Right hindlimb (tissue), 1 donor: ENCODE results near the gene TMPRSS6.

ENCODE experiments used
- DNase-seq: peaks from one replicate; pipeline ENCODE4 v3.0.0-alpha.2; 2018

TMPRSS6 gene

DNA sequence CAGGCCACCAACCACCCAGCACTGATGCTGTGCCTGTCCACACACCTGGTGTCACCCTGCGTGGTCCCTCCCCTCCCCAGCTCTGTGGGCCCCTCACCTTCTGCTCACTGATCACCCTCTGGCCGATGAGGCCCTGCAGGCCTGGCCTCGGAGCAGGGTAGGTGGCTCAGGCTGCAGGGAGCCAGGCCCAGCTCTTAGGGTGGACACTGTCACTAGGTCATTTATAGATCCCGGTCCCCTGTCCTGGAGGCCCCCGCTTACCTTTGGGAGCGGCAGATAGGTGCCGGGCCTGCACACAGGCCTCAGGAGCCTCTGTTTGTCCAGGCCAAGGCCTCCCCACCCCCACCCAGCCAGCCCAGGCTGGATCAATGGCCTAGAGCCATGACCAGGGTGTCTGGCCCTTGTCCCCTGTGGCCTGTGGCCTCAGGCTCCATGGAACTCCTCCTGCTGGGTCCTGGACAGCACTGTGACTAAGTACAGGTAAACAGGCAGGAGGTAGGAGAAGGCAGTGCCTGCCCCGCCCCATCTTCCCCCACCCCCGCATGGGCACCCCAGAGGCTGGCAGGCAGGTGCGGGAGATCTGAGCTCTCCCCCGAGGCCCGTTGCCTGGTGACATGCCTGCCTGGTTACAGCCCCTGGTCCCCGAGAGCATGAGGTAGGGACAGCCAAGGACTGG, at the start of gene TMPRSS6:
Gene TMPRSS6, minus strand, starts transcription at position 472 of the 676 bp plus-strand sequence. CDS start 6,296 bp downstream, outside the sequence.
- DNase-seq: no peak

DNA sequence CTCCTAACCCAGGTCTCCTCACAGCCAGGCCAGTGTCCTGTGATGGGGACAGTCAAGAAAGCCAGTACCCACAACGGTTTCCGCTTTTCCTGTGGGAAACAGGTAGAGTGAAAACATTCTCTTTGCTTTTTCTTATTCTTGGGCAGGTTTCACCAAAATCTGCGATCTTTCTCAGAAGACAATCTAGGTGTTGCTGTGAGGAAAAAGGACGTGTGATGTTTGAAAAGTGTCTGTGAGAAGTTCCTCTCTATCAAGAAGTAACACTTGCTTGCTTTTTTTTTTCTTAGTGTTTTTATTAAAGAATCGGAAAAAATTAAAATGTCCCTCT, 49.4 kb upstream of the TMPRSS6 start:
- DNase-seq: no peak

DNA sequence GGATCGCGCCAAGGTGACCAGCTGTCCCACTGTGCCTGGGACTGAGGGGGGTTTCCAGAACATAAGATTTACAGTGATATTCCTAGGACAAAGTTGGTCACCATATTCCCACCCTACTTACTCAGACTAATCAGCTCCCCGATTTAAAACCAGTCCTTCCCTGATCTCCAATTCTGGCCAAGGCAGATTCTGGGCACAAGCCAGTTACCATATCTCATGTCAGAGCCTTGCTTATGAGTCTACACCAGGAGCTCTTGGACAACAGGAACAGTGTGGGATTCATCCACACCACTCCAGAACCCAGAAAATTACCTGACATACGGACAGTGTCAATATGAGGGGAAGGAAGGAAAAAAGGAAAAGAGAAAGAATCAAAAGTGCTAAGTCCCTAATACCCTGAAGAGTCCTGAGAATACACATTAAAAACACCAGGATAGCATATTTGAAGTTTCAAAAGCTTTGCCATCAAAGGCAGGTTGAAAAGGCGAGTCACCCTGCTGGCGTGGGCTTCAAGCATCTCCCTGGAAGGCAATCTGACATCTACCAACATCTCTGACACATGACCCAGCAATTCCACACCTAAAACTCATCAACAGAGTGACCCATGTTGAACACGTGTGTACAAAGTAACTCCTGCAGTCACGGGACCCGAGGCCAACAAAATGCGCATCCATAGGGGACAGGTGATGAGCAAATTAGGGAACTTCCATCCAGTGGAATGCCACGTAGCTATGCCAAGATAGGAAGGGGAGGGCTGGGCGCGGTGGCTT, 48.2 kb upstream of the TMPRSS6 start:
- DNase-seq: no peak

DNA sequence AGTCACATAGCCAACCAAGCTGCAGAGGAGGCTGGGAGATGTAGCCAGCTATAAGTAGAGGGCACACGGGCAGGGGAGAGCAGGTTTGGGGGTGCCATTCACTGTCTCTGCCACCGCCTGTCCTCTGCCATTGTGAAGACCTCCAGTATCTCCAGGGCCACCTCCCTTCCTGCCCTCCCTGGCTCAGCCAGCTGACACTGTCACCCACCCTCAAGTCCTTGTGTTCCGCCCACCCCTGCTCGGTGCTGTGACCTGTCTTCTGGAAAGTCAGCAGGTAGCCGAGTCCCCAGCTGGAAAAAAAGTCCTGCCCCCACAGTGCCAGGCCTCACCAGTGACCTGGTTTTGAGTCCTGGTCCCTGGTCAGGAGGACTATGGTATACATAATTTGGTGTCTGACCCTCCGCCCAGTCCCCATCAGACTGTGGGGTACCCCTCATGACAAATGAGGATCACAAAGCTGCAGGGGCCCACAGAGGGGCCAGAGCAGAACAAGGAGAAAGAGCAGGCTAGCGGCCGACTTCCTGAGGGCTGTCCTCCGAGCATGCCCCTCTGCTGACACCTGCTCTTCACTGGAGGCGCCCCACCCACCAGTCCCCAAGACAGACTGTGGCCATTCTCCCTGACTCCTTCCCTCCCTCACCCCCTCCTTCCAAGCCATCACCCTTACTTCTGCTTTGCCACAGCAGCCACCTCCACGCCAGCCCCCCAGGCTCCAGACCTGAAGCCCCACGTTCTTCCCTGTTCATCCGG, 47.3 kb upstream of the TMPRSS6 start:
- no peak for DNase-seq

DNA sequence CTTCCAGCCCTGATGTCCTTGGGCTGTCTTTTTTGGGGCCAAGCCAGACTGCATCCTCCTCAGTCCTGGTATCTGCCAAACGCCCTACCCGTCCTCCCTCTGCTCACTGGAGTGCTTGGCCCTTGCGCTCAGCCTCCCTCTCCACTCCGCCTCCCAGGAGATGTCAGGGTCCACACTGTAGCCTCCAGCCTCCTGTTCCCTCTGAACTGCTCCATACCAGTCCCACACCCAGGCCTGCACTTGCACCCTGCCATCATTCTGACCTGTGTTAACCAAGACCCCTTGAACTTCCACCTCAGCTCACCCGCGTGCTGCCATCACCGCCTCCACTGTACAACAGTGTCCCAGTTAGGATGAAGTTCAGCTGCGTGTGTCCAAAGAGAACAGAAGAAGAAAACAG, 46.5 kb upstream of the TMPRSS6 start:
- DNase-seq: no peak

DNA sequence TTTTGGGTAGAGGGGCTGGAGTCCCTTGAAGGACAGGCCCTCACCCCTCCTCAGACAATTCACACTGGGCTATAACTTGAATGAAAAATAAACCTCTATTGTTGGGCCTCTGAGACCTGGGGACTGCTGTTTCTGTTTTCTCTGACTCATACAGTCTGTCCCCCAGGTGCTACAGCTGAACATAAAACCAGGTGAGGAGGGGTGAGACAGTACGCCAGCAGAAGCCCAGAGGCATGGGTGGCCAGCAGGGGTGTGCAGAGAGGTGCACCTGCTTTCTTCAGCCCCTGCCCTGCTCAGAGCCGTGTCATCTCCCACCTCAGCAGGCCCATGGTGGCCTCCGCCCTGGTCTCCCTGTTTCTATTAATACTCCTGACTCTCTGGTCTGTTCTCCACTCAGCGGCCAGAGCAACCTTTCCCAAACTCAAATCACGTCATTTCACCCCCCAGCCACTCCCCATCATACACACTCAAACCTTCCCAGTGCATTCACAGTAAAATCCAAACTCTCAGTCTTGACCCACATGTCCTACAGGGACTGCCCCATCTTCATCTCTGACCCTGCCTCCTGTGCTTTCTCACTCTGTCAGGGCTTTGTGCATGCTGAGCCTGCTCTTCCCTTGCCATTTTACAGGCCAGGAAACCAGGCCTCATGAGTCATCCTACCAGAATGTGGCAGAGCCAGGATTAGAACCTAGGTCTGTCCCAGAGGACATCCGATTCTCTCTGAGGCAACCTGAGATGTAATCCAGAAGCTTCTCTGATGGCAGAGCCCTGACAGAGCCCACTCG, 45.6 kb upstream of the TMPRSS6 start:
- no peak for DNase-seq

DNA sequence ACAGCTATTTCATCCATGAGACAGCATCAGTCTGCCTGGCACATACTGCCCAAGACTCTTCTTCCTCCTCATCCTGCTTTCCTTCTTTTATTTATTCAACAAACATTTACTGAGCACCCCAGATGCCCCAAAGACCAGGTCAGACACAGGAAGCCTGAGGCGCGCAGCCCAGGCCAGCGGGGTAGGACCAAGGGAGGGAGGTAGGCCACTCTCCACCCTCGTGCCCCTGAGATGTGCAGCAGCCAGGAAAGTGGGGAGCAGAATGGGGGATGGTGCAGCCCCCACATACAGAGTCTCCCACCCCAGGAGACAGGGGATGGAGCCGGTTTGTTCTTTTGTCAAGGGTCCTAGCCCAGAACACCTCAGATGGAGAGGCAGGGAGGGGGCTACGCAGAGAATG, 44.4 kb upstream of the TMPRSS6 start:
- DNase-seq: no peak

DNA sequence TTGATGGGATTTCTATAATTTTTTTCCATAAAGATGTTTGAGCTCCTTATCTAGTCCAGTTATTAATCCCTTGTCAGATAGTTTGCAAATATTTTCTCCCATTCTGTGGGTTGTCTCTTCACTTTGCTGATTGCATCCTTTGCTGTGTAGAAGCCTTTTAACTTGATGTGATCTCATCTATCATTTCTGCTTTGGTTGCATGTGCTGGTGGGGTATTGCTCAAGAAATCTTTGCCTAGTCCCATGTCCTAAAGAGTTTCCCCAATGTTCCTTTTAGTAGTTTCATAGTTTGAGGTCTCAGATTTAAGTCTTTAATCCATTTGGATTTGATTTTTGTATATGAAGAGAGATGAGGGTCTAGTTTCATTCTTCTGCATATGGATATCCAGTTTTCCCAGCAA, 41.9 kb upstream of the TMPRSS6 start:
- DNase-seq: no peak

DNA sequence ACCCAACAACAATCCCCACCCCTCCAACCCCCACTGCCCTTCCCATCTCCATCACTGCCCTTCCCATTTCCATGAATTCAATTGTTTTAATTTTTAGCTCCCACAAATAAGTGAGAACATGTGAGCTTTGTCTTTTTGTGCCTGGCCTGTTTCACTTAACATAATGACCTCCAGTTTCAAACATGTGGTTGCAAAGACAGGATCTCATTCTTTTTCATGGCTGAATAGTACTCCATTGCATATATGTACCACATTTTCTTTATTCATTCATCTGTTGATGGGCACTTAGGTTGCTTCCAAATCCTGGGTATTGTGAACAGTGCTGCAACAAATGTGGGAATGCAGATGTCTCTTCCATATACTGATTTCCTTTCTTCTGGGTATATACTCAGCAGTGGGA, 41.2 kb upstream of the TMPRSS6 start:
- DNase-seq: no peak

DNA sequence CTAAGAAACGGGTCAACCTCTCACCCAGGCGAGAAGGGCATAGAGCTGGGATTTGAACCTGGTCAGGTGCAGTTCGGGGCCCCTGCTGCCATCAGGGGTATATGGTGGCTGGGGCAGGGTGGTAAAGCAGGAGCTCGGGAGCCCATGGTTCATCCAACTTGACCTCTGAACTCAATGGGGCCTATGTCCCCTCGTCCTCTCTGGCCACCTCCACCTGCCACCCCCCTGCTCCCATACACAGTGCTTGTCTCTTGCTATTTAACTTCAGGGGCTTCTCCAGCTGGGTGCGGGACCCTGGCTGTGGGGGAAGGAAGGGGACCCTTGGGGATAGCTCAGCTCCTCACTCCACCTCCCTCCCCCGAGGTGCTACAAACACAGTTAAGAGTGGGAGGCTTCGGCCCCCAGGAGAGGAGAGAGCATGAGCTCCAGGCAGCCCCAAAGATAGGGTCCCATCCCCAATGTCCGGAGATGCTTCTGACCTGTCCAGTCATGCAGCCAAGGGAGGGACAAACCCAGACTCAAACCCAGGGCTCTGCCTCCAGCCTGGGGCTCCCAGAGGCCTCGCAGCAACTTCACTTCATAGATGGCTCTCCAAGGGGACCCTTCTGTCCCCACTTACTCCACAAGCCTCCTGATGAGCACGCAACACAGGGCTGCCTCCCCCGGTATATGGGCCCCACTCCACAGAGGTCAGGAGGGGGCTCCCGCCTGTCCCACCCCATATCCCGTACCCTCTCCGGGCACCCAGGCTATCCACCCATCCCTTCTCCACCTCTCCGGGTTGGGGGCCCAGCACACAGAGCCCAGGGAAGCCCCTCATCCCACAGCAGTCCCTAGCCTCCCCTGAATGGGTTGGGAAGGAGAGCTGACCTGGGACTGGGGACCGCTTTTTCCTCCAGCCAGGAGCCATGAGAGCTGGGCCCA, 39.5 kb upstream of the TMPRSS6 start:
- no peak for DNase-seq

DNA sequence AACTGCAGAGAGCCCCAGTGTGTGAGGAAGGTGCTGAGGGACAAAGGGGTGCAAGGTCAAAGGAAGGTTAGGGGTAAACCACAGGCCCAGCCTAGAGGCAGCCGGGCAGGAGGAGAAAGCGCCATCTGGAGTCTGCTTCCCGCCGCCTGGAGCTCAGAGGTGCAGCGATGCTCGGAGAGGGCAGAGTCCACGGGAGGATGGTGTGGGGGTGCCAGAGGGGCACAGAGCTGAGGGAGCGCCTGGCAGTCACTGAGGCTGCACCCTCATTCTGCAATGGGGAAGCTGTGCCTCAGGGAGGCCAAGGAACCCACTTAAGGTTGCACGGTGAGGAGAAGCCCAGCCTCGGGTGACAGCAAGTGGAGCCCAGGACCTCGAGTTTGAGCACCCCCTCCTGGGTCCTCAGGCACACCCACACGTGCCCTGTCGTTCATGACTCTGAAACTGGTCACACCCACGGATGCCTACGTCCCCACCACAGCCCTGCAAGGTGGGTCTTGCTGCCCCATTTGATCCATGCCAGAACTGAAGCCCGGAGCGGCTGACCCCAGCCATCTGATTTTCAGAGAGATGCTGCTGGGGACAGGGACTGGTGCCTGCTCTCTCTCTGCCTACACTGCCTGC, 38.6 kb upstream of the TMPRSS6 start:
- DNase-seq: no peak

DNA sequence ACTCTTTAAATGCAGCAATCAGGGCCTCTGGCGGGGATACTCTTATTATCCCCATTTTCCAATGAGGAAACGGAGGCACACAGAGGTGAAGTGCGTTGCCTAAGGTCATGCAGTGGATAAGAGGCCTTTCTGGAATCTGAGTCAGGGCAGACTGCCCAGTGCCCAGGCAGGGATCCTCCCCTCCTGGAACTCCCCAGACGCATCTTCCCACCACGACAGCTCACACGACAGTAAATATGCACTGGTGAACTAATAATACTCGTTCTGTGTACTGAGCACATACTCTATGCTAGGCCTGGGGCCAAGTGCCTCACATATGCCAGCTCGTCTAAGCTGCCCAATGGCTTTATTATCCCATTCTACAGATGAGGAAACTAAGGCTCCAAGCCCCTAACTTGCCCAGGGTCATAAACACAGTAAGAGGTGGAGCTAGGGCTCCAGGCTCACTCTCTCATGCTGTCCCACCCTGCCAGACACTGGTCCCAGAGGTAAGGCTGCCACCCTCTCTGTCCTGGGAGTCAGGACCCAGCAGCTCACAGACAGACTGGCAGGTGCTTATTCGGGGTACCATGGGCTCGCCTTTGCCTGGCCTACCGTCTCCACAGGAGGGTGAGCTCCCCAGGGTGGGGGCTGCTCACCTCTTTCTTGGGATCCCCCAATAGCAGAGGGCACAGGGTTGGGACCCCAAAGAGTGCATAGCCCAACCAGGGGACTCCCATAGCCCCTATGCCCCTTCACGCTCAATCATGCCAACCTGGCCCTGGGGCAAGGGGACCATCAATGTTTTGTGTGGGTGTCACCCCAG, 37.9 kb upstream of the TMPRSS6 start:
- DNase-seq: no peak

DNA sequence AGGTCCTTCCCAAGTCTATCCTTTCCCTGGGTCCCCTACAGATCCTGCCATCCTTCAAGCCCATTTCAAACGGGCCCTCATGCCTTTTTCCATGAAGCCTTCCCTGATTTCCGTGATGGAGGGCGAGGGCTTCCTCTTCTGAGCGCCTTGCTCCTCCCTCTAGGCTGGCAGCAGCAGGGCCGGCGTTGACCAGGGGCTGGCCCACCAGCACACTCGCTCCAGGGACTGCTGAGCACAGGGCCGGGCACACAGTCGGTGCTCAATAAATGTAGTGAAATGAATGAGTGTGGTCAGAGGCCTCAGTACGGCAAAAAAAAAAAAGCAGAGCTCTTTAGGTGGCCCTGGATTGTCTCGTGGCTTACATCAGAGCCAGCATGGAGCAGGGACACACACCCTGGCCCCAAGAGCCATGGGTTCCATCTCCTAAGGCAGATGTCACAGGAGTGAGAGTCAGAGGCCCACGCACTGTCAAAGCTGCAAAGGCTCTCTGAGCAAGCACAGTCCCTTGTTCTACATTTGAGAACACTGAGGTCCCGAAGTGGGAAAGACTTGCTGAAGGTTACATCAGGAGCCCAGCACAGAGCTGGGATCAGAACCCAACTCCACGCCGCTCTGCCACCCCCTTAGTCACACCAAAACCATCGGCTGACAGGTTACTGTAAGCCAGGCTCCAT, 37.1 kb upstream of the TMPRSS6 start:
- DNase-seq: no peak

DNA sequence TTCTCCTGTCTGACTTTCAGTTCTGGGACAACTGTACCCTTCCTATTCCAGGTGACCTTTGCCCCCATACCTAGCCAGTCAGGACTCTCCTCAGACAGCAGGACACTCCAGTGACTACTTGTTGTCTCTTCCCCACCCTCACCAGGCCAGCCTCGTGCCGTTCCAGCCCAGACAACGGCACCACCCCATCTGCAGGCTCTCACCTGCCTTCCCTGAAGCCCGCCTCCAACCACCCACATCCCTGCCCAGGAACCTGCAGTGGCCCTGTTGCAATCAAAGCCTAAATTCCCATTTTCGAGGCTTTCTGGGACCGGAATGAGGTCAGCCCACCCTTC, 36.5 kb upstream of the TMPRSS6 start:
- no peak for DNase-seq

DNA sequence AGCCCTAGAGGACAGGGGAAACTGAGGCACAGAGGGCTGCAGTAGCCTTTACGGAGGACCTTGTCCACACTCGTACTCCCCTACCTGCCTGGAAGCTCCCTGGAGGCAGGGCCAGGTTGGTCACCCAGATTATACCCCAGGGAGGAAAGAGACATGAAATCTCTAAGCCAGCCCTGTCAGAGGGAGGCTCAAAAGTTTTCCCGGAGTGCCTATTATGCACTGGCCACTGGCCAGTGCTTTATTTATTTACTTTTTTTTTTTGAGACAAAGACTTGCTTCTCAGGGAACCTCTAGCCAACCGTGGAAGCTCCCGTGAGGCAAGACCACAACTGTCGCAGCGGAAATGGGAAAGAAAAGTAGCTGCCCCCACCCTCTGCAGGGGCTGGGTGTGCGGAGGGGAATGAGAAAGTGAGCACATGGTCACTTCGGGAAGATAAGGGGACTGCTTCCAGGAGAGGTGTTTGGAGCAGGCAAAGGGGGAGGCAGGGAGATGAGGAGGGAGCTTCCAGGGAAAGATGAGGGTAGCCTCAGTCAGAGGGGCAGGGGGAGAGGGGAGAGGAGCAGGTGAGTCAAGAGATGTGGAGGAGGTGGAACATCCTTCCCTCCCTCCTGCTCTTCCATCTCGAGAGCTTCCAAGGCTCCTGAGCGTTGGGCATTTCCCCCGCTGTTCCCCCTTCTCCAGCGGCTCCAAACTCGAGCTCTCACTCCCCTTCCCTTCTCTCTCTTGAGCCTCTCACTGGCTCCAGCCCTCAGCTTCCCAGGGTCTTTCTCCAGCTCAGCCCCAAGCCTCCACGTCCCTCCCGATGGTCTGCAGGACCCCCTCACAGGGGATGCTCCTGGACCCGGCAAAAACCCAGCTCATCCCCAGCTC, 35.9 kb upstream of the TMPRSS6 start:
- no peak for DNase-seq

DNA sequence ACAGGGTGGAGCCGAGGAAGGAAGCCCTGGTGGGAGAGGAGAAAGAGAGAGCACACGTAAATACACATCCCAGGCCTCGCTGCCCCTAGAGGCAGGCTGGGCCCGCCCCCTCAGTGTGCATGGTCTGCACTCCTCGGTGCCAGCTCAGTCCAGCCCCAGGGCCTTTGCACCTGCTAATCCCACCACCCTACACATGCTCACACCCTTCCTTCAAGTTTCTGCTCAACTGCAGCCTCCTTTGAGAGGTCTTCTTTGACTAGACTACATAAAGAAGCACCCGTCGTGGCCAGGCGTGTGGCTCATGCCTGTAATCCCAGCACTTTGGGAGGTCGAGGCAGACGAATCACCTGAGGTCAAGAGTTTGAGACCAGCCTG, 34.7 kb upstream of the TMPRSS6 start:
- DNase-seq: no peak

DNA sequence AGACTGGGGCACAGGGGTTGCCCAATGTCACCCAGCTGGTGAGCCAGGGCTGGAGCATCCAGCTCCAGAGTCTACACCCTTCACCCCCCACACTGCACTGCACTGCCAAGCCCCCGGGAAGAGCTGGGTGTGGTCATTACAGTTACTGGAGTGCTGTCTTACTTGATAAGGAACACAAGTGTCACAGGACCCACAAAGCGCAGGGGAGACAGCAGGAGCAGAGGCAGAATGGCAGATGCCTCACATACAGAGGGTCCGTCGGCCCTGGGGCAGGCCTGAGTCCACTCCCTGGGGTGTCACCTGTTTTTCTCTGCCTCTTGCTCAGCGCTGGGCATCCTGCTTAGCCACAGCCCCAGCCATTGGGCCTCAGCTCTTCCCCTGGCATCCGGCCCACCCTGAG, 32.5 kb upstream of the TMPRSS6 start:
- no peak for DNase-seq

DNA sequence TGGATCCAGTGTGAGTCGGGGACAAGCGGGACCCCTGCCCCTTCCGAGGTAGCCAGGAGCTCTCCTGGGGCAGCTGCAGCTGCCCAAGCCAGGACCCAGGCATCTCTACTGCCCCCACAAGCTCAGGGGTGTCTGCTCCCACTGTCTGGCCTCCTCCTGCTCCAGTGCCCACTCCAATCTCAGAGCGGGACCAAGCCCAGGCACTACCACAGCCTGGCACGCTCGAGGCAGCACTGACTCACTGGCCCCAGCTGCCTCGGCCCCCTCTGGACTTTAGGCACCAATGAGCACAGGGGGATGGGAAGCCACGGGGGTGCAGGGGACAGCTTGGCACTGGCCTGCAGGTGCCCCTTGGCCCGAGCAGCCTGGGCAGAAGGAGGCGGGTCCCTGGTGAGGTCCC, 32.0 kb upstream of the TMPRSS6 start:
- DNase-seq: no peak

DNA sequence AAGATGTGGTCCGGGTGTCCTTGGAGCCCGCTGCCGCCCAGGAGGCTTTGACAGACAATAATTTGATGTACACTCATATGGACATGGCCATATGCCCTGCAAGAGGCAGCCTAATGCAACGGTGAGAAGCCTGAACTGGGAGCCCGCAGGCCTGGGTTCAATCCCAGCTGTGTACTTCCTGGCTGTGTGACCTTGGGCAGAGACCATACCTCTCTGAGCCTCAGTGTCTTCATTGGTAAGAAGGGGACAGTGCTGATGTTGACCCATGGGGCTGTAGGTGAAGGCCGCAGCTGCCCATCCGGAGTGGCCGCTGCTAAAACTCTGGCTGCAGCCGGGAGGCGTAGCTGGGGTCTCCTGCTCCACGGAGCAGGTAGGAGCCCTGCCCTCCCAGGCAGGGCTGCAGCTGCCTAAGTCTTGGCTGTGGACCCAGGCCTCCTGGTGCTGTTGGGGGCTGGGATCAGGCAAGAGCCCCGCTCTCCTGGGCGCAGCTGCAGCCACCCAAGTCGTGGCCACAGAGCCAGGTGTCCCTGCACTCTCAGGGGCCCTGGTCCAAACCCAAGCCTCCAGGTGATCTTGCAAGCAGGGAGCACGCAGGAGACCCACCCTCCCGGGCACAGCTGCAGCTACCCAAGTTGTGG, 31.3 kb upstream of the TMPRSS6 start:
- no peak for DNase-seq
